ENCODE measurements around the gene RCAN2.

RCAN2 gene

GRCh38 chr6:46526607-46527006, 35.4 kb upstream of the RCAN2 start:
- no peak overlapping the region for H3K4me3 ChIP-seq (replicated peaks; ENCODE audit: low read depth, low read length)
- H3K27me3 ChIP-seq (replicated peaks; ENCODE audit: control insufficient read depth, insufficient read depth, low read length) = no peaks in the 10 kb centered on the region; the same call in 1 of the 2 replicates
- no peak for TF ChIP-seq CTCF (IDR thresholded peaks at IDR 0.05; ENCODE audit: insufficient read depth, low read length, poor library complexity, severe bottlenecking)
- no peak for DNase-seq (ENCODE audit: extremely low read depth, insufficient read length)
- H3K36me3 ChIP-seq (ENCODE audit: control insufficient read depth, insufficient read depth, low read length) = no peaks in the 10 kb centered on the region

- no peaks in the 10 kb centered on the region; the same call in 1 of the 2 replicates for H3K27me3 ChIP-seq (replicated peaks; ENCODE audit: control insufficient read depth, insufficient read depth, low read length)
- no peak for TF ChIP-seq CTCF (IDR thresholded peaks at IDR 0.05; ENCODE audit: insufficient read depth, low read length, poor library complexity, severe bottlenecking)
- no peak for DNase-seq (ENCODE audit: extremely low read depth, insufficient read length)
- H3K36me3 ChIP-seq (ENCODE audit: control insufficient read depth, insufficient read depth, low read length) = no peaks in the 10 kb centered on the region
- no peak overlapping the region for H3K4me3 ChIP-seq (replicated peaks; ENCODE audit: low read depth, low read length)
Observed at GRCh38 chr6:46525583-46525982, 34.3 kb upstream of the RCAN2 start.

GRCh38 chr6:46521464-46521971, 30.3 kb upstream of the RCAN2 start:
- H3K36me3 ChIP-seq (ENCODE audit: control insufficient read depth, insufficient read depth, low read length) = no peaks in the 10 kb centered on the region
- TF ChIP-seq CTCF (IDR thresholded peaks at IDR 0.05; ENCODE audit: insufficient read depth, low read length, poor library complexity, severe bottlenecking) = no peak
- H3K4me3 ChIP-seq (replicated peaks; ENCODE audit: low read depth, low read length) = no peak overlapping the region
- DNase-seq (ENCODE audit: extremely low read depth, insufficient read length) = no peak
- no peaks in the 10 kb centered on the region; the same call in 1 of the 2 replicates for H3K27me3 ChIP-seq (replicated peaks; ENCODE audit: control insufficient read depth, insufficient read depth, low read length)

GRCh38 chr6:46517202-46517601, 26.0 kb upstream of the RCAN2 start:
- TF ChIP-seq CTCF (IDR thresholded peaks at IDR 0.05; ENCODE audit: insufficient read depth, low read length, poor library complexity, severe bottlenecking) = no peak
- H3K27me3 ChIP-seq (replicated peaks; ENCODE audit: control insufficient read depth, insufficient read depth, low read length) = no peaks in the 10 kb centered on the region
- DNase-seq (ENCODE audit: extremely low read depth, insufficient read length) = no peak
- H3K4me3 ChIP-seq (replicated peaks; ENCODE audit: low read depth, low read length) = no peak overlapping the region
- no peaks in the 10 kb centered on the region for H3K36me3 ChIP-seq (ENCODE audit: control insufficient read depth, insufficient read depth, low read length)

- Histone ChIP-seq H3K36me3 (ENCODE audit: control insufficient read depth, insufficient read depth, low read length) (no peaks in the 10 kb centered on the region), H3K4me3 (replicated peaks; ENCODE audit: low read depth, low read length) (no peak overlapping the region), H3K27me3 (replicated peaks; ENCODE audit: control insufficient read depth, insufficient read depth, low read length) (no peaks in the 10 kb centered on the region)
- no peak for DNase-seq (ENCODE audit: extremely low read depth, insufficient read length)
- TF ChIP-seq CTCF (IDR thresholded peaks at IDR 0.05; ENCODE audit: insufficient read depth, low read length, poor library complexity, severe bottlenecking) = no peak
Observed at GRCh38 chr6:46513533-46513932, 22.3 kb upstream of the RCAN2 start.

- TF ChIP-seq CTCF (IDR thresholded peaks at IDR 0.05; ENCODE audit: insufficient read depth, low read length, poor library complexity, severe bottlenecking) = no peak
Observed at GRCh38 chr6:46511320-46511719, 20.1 kb upstream of the RCAN2 start.

More at GRCh38 chr6:46511320-46511719, 20.1 kb upstream of the RCAN2 start:
- DNase-seq (ENCODE audit: extremely low read depth, insufficient read length) = no peak
- Histone ChIP-seq H3K4me3 (replicated peaks; ENCODE audit: low read depth, low read length) (no peak overlapping the region), H3K27me3 (replicated peaks; ENCODE audit: control insufficient read depth, insufficient read depth, low read length) (no peaks in the 10 kb centered on the region), H3K36me3 (ENCODE audit: control insufficient read depth, insufficient read depth, low read length) (no peaks in the 10 kb centered on the region)

All from GM06990 (cell line).